ENCODE results near the gene NTN4. TPM values are rescaled to one million over a fixed set of nuclear protein-coding genes. Genes with fewer than 3 reads are reported as not detected.

Gene NTN4
- total RNA-seq, 1 experiment from 2014 or later: 0.17 TPM

- peaks cover 4 to 26% (median 15%) of the 10 kb centered on the region in 3 experiments; a peak in 5 of 7 replicates for H3K36me3 Mint-ChIP-seq (ENCODE audit: insufficient read depth in 1 of 3, low read depth in 3 of 3)
- no peak overlapping the region for H2BK120ac ChIP-seq (ENCODE audit: low read depth, low read length, poor library complexity, severe bottlenecking)
- no peak overlapping the region for H3K56ac ChIP-seq (ENCODE audit: insufficient read length, low read depth, low read length)
- H4K91ac ChIP-seq (ENCODE audit: insufficient read length, low read depth, low read length): no peak overlapping the region
- 0 out of 4 replicates have a peak, but pooled peaks cover 0 to 3% of the 10 kb centered on the region in 2 experiments for H3K4me1 Mint-ChIP-seq
- H2BK12ac ChIP-seq (ENCODE audit: insufficient read length, low read depth, low read length): no peak overlapping the region
- no peak overlapping the region for H3K4ac ChIP-seq (ENCODE audit: low read depth, low read length)
- no peak overlapping the region for H3K27ac ChIP-seq (ENCODE audit: insufficient read length, low read depth, low read length)
- H3K27ac Mint-ChIP-seq: no peak overlapping the region
- H3K23me2 ChIP-seq (ENCODE audit: insufficient read length, low read depth, low read length, poor library complexity, severe bottlenecking): no peaks in the 10 kb centered on the region
- no peak overlapping the region for H2AFZ ChIP-seq (ENCODE audit: low read length)
- H3K79me2 ChIP-seq (ENCODE audit: insufficient read depth, low read length): no peaks in the 10 kb centered on the region
- H2BK20ac ChIP-seq (ENCODE audit: low read depth, low read length, poor library complexity, severe bottlenecking): no peak overlapping the region
- H3K4me1 ChIP-seq (ENCODE audit: insufficient read depth, low read length): no peaks in the 10 kb centered on the region
- H3K9ac ChIP-seq (ENCODE audit: extremely low read depth, insufficient read length, low read length): no peak overlapping the region
- H2BK5ac ChIP-seq (ENCODE audit: insufficient read length, low read length): no peak overlapping the region
- H4K8ac ChIP-seq (replicated peaks; ENCODE audit: insufficient read length, low read depth, low read length): no peak overlapping the region
- H4K5ac ChIP-seq (ENCODE audit: insufficient read length, low read depth, low read length): no peak overlapping the region
- no peak overlapping the region for H2BK15ac ChIP-seq (ENCODE audit: low read depth, low read length)
- DNase-seq: no peak
- no peak overlapping the region for H3K4me3 Mint-ChIP-seq
- peaks cover 0 to 9% of the 10 kb centered on the region in 2 experiments; a peak in 3 of 5 replicates for H3K9me3 Mint-ChIP-seq
- H2AK5ac ChIP-seq (ENCODE audit: insufficient read length, low read length): no peak overlapping the region
- no peak overlapping the region for H3K4me2 ChIP-seq (ENCODE audit: insufficient read depth, insufficient read length, low read length)
- H4K20me1 ChIP-seq (ENCODE audit: control insufficient read depth, insufficient read depth, insufficient read length): no peaks in the 10 kb centered on the region
- WGBS (ENCODE audit: extremely low coverage, insufficient read length, low lambda C conversion rate): no CpG with 5 or more reads among the region's 3 CpGs
- H3K9me3 ChIP-seq (ENCODE audit: control insufficient read depth, low read depth, low read length): no peaks in the 10 kb centered on the region
- no peak overlapping the region for H3K18ac ChIP-seq (ENCODE audit: insufficient read length, low read depth, low read length)
- H3T11ph ChIP-seq (ENCODE audit: low read length): no peak overlapping the region
- TF ChIP-seq, protein P1, sequence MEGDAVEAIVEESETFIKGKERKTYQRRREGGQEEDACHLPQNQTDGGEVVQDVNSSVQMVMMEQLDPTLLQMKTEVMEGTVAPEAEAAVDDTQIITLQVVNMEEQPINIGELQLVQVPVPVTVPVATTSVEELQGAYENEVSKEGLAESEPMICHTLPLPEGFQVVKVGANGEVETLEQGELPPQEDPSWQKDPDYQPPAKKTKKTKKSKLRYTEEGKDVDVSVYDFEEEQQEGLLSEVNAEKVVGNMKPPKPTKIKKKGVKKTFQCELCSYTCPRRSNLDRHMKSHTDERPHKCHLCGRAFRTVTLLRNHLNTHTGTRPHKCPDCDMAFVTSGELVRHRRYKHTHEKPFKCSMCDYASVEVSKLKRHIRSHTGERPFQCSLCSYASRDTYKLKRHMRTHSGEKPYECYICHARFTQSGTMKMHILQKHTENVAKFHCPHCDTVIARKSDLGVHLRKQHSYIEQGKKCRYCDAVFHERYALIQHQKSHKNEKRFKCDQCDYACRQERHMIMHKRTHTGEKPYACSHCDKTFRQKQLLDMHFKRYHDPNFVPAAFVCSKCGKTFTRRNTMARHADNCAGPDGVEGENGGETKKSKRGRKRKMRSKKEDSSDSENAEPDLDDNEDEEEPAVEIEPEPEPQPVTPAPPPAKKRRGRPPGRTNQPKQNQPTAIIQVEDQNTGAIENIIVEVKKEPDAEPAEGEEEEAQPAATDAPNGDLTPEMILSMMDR (conservative IDR thresholded peaks at IDR 0.05): no peak
- H3K27me3 Mint-ChIP-seq (ENCODE audit: low read depth): no peaks in the 10 kb centered on the region
- H3K79me1 ChIP-seq (ENCODE audit: insufficient read depth, low read depth, low read length, poor library complexity, severe bottlenecking): no peaks in the 10 kb centered on the region
- no peak overlapping the region for H3K23ac ChIP-seq (ENCODE audit: insufficient read length, low read depth, low read length)
- H3K14ac ChIP-seq (ENCODE audit: insufficient read depth, low read length): no peak overlapping the region
- H3K27me3 ChIP-seq (ENCODE audit: insufficient read depth, low read length): no peaks in the 10 kb centered on the region
Observed at GRCh38 chr12:95641299-95641952, 149.1 kb downstream of the NTN4 start.
